HepG2 (cell line): Measurements from ENCODE around the gene GNG12. TPM values are rescaled to one million over a fixed set of nuclear protein-coding genes. Genes with fewer than 3 reads are reported as not detected.

Experiments used
- ERF ChIP-seq: IDR thresholded peaks from 2 replicates; pipeline ENCODE4 v1.6.1; 2018; ENCODE audit warnings: missing biosample characterization, missing genetic modification reagents
- JDP2 ChIP-seq: sonication (generic); formaldehyde crosslinking; IDR thresholded peaks from 2 replicates; pipeline ENCODE4 v1.8.1; 2022; ENCODE audit warnings: missing genetic modification reagents, borderline replicate concordance
- MTA3 ChIP-seq: sonication (generic); formaldehyde crosslinking; IDR thresholded peaks from 2 replicates; pipeline ENCODE4 v1.4.0; 2020; ENCODE audit warnings: missing genetic modification reagents
- NBN ChIP-seq: fragments of 450-650 bp; conservative IDR thresholded peaks from 2 replicates; pipeline ENCODE4 v1.6.1; 2017
- NPAS2 ChIP-seq: sonication (generic); formaldehyde crosslinking; IDR thresholded peaks from 2 replicates; pipeline ENCODE4 v1.8.0; 2022; ENCODE audit warnings: mild to moderate bottlenecking, missing genetic modification reagents, borderline replicate concordance
- SIX1 ChIP-seq: sonication (generic); formaldehyde crosslinking; IDR thresholded peaks from 2 replicates; pipeline ENCODE4 v1.4.0; 2020; ENCODE audit warnings: missing genetic modification reagents, borderline replicate concordance
- SOX5 ChIP-seq: IDR thresholded peaks from 2 replicates; pipeline ENCODE4 v1.6.1; 2016; ENCODE audit warnings: borderline replicate concordance
- TBL1XR1 ChIP-seq: fragments of 150-350 bp; IDR thresholded peaks from 2 replicates; pipeline ENCODE4 v1.6.1; 2014; ENCODE audit warnings: borderline replicate concordance, low read length; ENCODE audit not compliant: partially characterized antibody
- XBP1 ChIP-seq: sonication (generic); formaldehyde crosslinking; IDR thresholded peaks from 2 replicates; pipeline ENCODE4 v1.5.0; 2020; ENCODE audit warnings: missing genetic modification reagents
- ZFP62 ChIP-seq: sonication (generic); formaldehyde crosslinking; IDR thresholded peaks from 2 replicates; pipeline ENCODE4 v1.4.0; 2020; ENCODE audit warnings: missing genetic modification reagents
- ZNF549 ChIP-seq: sonication (generic); formaldehyde crosslinking; IDR thresholded peaks from 2 replicates; pipeline ENCODE4 v1.5.0; 2020; ENCODE audit warnings: missing genetic modification reagents
- ZNF562 ChIP-seq: sonication (generic); formaldehyde crosslinking; IDR thresholded peaks from 2 replicates; pipeline ENCODE4 v1.8.0; 2022; ENCODE audit warnings: missing genetic modification reagents, borderline replicate concordance
- ZNF614 ChIP-seq: IDR thresholded peaks from 2 replicates; pipeline ENCODE4 v1.6.1; 2018; ENCODE audit warnings: missing biosample characterization, missing genetic modification reagents, inconsistent platforms, borderline replicate concordance
- ZNF644 ChIP-seq: IDR thresholded peaks from 2 replicates; pipeline ENCODE4 v1.6.1; 2016; ENCODE audit warnings: low read depth
- ZNF772 ChIP-seq: sonication (generic); formaldehyde crosslinking; IDR thresholded peaks from 2 replicates; pipeline ENCODE4 v1.5.0; 2020; ENCODE audit warnings: mild to moderate bottlenecking, missing genetic modification reagents
- polyA plus RNA-seq, 8 experiments: library from polyadenylated mRNA; depleted of rRNA in 3 of 8; stranded (reverse) in 7 of 8; unstranded in 1 of 8; fragments of >200 nt; fragmentation: Illumina TruSeq in 4 of 8; extraction: Trizol in 4 of 8; gene quantifications; 2 replicates each; pipeline versions ENCODE4 v1.2.1 to v1.2.3, GENCODE V29; 2011 to 2016; ENCODE audit warnings: low read depth in 4 of 8, missing spikeins in 1 of 8, mixed read lengths in 1 of 8; ENCODE audit not compliant: insufficient read depth in 1 of 8
- total RNA-seq, 5 experiments: library from RNA; depleted of rRNA; stranded (reverse); fragments of >200 nt; fragmentation: Illumina TruSeq; extraction: Trizol; gene quantifications; 2 replicates each; pipeline ENCODE4 v1.2.3, GENCODE V29; 2016; ENCODE audit warnings: low read depth in 1 of 5
- TF ChIP-seq, protein P1 (sequence below): sonication (generic); formaldehyde crosslinking; IDR thresholded peaks from 2 replicates; pipeline ENCODE4 v1.8.0; 2022; ENCODE audit warnings: missing genetic modification reagents, low read depth, mild to moderate bottlenecking, borderline replicate concordance
- TF ChIP-seq, protein P2 (sequence below): sonication (generic); formaldehyde crosslinking; IDR thresholded peaks from 2 replicates; pipeline ENCODE4 v1.4.0; 2020; ENCODE audit warnings: mild to moderate bottlenecking, missing genetic modification reagents
- TF ChIP-seq, protein P3 (sequence below), 2 experiments: sonication (generic) in 1 of 2; formaldehyde crosslinking in 1 of 2; IDR thresholded peaks; 2 replicates each; pipeline versions ENCODE4 v1.6.1 to v1.9.0; 2014 to 2022; ENCODE audit warnings: antibody characterized with exemption in 1 of 2, borderline replicate concordance in 1 of 2, inconsistent platforms in 1 of 2, low read depth in 1 of 2, missing genetic modification reagents in 1 of 2
- TF ChIP-seq, protein P4 (sequence below): conservative IDR thresholded peaks from 2 replicates; pipeline ENCODE4 v1.6.1; 2018; ENCODE audit warnings: missing genetic modification reagents
- TF ChIP-seq, protein P5 (sequence below): sonication (generic); formaldehyde crosslinking; IDR thresholded peaks from 2 replicates; pipeline ENCODE4 v1.4.0; 2020; ENCODE audit warnings: mild to moderate bottlenecking, missing genetic modification reagents

Gene GNG12
- total and polyA plus RNA-seq, 2 of the 13 experiments (the other 11 are each of a cell fraction or from before 2014, with no cell fraction given) = 0.11 TPM

DNA sequence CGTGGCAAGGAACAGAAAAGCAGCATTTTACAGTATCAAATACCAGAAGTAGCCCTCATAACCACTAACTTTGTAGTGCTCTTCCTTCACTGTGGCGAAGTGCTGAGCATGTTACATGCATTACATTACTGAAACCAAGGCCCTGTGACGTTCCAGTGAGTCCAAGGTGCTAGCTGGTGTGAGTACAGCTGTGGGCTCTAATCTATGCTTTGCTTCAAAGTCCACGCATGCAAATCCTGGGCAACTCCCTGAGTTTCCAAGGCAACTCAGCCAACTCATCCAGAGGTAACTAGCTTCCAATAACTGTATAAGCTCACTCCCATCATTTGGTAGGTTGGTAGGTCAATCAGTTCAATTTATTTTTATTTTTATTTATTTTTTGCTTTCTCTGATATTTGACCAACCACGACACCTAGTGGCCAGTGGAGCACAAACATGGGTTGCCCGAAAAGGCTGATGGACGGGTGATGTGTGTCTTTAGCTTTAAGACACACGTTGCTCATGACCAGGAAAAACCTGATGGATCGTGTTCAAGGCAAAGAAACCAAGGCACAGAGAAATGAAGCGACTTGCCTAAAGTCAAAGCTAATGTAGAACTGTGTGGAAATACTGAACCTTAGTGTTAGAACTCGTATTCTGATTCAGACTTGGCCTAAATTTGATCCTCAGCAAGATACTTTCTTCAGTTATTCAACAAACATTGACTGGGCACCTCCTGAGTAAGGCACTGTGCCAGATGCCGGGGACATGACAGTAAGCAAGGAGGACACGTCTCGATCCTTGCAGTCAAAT, 73.0 kb downstream of the GNG12 start (continued):
- TF ChIP-seq, protein P1, sequence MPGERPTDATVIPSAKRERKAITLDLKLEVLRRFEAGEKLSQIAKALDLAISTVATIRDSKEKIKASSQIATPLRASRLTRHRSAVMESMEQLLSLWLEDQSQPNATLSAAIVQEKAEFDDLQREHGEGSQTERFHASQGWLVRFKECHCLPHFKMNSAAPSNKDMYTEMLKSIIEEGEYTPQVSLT (CRISPR knock-in tag) = no peak
- TF ChIP-seq ZNF562 (CRISPR knock-in tag) (no peak), SOX5 (CRISPR knock-in tag) (peak; percentile 46), NPAS2 (no peak), ZNF644 (CRISPR knock-in tag) (peak; percentile 39; the same call in 1 of the 2 replicates), NBN (no peak), ERF (no peak), TBL1XR1 (peak; percentile 19), JDP2 (CRISPR knock-in tag) (no peak), ZNF614 (CRISPR knock-in tag) (no peak), ZFP62 (CRISPR knock-in tag) (no peak), ZNF772 (CRISPR knock-in tag) (no peak), SIX1 (CRISPR knock-in tag) (no peak; the same call in 1 of the 2 replicates), MTA3 (CRISPR knock-in tag) (no peak), XBP1 (CRISPR knock-in tag) (no peak), ZNF549 (CRISPR knock-in tag) (no peak)
- TF ChIP-seq, protein P2, sequence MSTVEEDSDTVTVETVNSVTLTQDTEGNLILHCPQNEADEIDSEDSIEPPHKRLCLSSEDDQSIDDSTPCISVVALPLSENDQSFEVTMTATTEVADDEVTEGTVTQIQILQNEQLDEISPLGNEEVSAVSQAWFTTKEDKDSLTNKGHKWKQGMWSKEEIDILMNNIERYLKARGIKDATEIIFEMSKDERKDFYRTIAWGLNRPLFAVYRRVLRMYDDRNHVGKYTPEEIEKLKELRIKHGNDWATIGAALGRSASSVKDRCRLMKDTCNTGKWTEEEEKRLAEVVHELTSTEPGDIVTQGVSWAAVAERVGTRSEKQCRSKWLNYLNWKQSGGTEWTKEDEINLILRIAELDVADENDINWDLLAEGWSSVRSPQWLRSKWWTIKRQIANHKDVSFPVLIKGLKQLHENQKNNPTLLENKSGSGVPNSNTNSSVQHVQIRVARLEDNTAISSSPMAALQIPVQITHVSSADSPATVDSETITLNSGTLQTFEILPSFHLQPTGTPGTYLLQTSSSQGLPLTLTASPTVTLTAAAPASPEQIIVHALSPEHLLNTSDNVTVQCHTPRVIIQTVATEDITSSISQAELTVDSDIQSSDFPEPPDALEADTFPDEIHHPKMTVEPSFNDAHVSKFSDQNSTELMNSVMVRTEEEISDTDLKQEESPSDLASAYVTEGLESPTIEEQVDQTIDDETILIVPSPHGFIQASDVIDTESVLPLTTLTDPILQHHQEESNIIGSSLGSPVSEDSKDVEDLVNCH = no peak
- TF ChIP-seq, protein P3, sequence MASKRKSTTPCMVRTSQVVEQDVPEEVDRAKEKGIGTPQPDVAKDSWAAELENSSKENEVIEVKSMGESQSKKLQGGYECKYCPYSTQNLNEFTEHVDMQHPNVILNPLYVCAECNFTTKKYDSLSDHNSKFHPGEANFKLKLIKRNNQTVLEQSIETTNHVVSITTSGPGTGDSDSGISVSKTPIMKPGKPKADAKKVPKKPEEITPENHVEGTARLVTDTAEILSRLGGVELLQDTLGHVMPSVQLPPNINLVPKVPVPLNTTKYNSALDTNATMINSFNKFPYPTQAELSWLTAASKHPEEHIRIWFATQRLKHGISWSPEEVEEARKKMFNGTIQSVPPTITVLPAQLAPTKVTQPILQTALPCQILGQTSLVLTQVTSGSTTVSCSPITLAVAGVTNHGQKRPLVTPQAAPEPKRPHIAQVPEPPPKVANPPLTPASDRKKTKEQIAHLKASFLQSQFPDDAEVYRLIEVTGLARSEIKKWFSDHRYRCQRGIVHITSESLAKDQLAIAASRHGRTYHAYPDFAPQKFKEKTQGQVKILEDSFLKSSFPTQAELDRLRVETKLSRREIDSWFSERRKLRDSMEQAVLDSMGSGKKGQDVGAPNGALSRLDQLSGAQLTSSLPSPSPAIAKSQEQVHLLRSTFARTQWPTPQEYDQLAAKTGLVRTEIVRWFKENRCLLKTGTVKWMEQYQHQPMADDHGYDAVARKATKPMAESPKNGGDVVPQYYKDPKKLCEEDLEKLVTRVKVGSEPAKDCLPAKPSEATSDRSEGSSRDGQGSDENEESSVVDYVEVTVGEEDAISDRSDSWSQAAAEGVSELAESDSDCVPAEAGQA (IDR thresholded peaks at IDR 0.05; ENCODE audit: low read depth) = no peak
- TF ChIP-seq, protein P3 (CRISPR knock-in tag; IDR thresholded peaks at IDR 0.05; ENCODE audit: borderline replicate concordance) = no peak
- TF ChIP-seq, protein P4, sequence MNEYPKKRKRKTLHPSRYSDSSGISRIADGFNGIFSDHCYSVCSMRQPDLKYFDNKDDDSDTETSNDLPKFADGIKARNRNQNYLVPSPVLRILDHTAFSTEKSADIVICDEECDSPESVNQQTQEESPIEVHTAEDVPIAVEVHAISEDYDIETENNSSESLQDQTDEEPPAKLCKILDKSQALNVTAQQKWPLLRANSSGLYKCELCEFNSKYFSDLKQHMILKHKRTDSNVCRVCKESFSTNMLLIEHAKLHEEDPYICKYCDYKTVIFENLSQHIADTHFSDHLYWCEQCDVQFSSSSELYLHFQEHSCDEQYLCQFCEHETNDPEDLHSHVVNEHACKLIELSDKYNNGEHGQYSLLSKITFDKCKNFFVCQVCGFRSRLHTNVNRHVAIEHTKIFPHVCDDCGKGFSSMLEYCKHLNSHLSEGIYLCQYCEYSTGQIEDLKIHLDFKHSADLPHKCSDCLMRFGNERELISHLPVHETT = no peak
- TF ChIP-seq, protein P5, sequence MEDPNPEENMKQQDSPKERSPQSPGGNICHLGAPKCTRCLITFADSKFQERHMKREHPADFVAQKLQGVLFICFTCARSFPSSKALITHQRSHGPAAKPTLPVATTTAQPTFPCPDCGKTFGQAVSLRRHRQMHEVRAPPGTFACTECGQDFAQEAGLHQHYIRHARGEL = no peak
